Activated CD4-positive, alpha-beta T cell treated with anti-CD3 and anti-CD28 coated beads, Interleukin-10, Interleukin-2, amounts not matched to agents 100 ng/mL and 50 ng/mL, durations not matched to agents 16 hours and 8 hours (primary cell): ENCODE measurements around the gene PCBP3.
"Not testable (repeated sequence)": the region's sequence is repeated elsewhere in the genome, so short reads cannot be mapped to it uniquely, and the experiment has no call there.

ENCODE experiments used
- DNase-seq: peaks from one replicate; pipeline ENCODE4 v3.0.0-alpha.2; 2020

PCBP3 gene

DNA sequence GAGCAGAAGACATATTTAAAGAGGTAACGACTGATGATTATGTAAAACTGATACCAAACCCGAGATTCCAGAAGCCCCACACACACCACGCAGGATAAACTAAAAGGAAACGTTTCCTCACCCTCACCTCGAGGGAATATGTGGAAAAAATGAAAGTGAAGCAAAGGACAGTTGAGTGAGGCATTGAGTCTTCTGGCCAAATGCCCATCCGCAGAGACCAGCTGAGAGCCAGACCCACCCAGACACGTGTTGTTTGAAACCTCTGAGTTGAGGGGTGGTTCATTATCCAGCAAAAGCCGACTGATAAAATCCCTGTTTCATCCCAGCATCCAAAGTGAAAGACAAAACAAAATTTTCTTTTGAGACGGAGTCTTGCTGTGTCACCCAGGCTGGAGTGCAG lies 29.6 kb upstream of the PCBP3 start:
- no peak for DNase-seq

DNA sequence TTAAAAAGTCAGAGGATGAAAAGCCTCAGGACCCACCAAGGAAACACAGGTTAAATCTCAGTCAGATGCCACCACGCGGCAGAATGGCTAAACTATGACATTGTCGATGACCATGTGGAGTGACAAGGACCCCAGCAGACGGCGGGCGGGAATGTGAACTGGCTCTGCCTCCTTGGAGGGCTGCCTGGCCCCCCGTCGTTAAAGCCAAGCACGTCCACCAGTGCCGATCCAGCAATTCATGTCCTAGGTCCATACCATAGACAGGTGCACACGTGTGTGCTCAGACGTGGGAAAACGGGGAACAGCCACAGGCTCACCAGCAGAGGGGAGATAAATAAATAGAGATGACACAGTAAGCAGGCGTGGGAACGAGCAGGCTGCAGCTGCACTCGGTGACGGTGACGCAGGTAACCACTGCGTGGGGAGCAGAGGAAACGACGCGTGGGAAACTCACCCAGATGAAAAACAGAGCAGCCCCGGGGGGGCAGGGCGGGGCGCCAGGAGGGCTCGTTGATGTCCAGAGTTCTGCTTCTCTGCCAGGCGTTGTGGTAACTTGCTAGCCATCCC lies 28.3 kb upstream of the PCBP3 start:
- DNase-seq, result peak; percentile 41

DNA sequence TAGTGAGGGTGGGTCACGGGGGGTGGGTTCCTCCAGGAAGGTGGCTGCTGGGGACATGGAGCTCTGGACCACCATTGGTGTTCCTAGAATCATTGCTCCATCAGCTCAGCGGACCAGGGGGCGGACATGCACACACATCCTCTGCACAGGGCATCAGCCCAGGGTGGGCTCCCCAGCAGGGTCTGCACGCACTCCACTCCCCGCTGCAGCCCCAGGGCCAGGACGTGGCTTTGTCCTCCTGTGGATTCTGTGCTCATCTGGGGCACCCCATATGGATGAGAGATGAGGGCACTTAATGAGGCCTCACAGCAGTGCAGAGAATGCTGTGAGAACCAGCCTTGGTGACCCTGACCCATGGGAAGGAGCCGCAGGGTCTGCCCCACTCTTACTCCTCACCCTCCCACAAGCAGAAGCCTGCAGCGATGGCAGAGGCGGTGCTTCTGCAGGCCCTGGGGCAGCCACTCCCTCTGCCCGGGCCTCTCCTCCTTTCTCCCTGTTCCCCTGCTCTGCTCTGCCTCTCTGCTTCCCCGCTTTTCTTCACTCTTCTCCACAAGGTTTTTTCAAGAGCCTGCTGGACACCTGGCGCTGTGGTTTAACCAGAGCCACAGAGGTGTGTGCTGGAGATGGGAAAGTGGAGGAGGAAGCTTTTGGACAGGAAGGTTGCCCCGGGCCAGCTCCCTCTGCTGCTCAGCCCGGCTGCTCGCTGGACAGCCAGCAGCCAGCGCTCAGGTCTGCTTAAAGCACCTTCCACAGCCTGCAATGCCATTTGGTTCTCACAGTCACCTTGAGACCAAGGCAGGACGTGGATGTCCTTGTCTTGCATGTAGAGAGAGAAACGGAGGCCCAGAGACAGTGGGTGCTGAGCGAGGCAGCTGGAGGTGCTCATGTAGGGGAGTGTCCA lies 26.3 kb upstream of the PCBP3 start:
- DNase-seq, result no peak

DNA sequence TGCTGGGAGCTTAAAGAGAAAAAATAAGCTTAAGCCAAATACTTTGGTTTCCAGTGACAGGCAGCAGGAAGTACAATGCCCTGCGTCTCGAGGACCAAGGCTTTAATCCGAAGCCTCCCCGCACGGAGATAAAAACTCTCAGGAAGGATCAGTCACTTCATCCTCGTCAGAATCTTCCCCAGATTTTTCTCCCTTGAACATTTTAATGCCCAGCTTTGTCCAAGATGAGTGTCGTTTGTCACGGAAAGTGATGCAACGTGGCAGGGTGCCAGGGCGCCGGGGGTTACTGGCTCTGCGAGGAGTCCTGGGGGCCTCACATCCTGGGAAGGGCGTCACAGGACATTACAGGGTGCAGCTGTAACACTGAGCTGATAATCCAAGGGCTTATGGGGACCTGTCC lies 25.2 kb upstream of the PCBP3 start:
- DNase-seq, result no peak

DNA sequence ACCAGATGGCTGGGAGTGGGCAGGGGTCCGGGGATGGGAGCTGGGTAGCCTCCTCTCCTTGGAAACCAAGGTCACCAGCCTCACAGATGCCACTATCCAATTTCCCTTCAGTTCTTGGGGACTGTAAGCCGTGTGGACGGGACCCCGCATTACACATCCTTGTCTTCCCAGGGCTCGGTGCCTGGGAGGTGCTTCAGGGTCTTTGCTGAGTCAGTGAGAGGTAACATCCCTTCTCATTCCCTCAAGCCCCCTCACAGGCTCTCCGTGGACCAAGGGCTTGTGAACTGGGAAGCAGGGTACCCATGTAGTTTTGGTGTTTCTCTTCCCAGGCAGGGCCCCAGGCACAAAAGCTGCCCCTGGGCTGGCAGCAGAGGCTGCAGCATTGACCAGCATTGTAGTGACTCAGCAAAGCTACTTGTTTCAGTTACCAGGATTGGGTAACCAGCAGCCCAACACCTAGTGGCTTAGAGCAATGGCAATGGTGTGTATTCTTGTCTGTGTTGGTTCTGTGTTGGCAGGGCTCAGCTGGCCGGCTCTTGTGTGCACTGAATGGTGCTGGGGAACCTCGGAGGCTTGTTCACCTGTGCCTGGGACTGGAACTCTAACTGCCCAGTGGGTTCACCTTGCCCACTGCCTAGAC lies 24.6 kb upstream of the PCBP3 start:
- no peak for DNase-seq

DNA sequence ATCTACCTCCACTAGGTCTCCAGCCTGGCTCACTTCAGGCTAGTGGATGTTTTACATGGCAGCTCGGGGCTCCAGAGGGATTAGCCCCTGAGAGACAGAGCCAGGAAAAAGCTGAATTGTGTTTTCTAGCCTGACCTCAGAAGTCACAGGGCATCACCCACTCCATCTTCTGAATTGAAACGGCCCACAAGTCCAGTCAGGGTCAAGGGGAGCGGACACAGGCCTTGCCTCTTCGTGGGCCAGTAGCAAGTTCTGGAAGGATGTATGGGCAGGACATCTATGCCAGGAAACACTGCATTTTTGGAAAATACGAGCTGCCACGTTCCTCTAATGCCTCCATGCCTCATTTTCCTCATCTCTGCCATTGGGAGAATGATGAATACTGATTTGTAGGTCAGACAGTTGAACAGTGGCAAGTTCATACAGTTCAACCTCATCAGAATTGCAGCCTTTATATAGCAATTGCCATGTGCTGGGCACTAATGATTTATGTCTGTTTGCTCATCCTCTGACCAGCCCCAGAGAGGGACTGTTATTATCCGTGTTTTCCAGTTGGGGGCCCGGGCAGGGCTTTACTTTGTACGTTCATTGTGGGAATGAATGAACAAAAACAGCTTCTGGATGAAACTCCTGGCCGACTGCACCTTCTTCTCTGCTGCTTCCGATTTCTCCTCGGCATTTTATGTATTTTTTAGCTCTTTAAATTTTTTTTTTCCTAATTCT lies 23.2 kb upstream of the PCBP3 start:
- no peak for DNase-seq

DNA sequence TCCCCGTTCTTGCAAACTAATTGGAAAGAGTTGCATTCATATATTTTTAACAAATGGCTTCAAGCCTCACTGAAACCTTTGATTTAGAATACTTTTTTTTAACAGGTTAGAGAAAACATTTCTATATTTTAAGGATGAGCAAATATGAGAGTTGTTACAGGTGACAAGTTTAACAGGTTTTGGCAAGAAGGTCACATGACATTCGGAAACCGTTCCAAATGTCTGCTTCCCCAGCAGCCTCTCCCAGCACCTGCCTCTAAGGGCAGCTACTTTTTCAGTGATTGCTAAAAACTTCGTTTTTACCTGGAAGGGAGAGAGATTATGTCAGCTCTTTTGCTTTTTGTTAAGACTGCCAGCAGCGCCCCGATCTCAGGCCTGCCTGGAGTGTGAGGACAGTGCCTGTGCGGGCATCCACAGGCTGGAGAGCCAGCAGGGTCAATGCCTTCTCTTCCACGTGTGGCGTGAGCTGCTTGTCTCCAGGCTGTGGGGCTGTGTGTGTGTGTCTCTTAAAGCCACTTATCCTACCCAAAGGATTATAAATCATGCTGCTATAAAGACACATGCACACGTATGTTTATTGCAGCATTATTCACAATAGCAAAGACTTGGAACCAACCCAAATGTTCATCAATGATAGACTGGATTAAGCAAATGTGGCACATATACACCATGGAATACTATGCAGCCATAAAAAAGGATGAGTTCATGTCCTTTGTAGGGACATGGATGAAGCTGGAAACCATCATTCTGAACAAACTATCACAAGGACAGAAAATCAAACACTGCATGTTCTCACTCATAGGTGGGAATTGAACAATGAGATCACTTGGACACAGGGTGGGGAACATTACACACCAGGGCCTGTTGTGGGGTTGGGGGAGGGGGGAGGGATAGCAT lies 21.8 kb upstream of the PCBP3 start:
- DNase-seq, result not testable (repeated sequence)

DNA sequence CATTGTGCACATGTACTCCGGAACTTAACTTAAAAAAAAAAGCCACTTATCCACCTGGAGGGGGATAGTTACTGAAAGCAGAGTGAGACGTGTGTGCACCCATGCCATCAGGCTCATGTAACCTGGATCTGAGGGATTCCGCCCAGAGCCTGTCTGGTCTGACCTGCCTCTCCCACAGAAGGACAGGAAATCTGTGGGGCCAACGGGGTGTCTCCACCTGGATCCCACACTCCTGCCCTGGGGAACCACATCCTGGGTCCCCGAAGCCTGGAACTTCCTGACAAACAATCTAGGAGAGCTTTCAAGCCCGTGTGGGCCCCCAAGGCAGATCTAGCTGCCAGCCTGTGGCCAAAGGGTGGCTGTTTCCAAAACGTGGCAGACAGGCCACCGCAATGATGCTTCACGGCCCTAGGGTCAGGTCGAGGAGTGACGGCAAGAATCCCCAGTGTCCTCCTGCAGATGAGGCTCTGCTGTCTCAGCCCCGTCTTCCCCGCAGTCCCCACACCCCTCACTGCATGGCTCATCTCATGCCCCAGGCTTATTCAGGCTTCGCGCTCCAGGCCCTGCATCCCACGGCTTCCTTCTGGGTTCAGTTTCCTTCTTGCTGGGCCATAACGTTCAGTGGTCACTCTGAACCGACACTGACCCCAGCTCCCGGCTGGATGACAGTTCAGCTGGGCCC lies 21.0 kb upstream of the PCBP3 start:
- no peak for DNase-seq

DNA sequence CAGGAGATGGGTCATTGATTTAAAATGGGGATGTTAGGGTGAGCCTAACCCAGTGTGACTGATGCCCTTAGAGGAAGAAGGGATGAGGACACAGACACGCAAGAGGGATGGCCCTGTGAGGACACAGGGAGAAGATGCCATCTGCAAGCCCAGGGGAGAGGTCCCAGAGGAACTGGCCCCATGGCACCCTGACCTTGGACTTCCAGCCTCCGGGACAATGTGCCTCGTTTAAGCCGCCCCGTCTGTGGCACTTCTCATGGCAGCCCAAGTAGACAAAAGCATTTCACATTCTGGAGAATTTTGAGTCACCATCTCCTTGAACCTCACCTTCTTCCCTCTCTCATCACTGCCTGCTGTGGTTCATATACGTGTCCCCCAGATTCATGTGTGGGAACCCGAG lies 20.1 kb upstream of the PCBP3 start:
- no peak for DNase-seq

DNA sequence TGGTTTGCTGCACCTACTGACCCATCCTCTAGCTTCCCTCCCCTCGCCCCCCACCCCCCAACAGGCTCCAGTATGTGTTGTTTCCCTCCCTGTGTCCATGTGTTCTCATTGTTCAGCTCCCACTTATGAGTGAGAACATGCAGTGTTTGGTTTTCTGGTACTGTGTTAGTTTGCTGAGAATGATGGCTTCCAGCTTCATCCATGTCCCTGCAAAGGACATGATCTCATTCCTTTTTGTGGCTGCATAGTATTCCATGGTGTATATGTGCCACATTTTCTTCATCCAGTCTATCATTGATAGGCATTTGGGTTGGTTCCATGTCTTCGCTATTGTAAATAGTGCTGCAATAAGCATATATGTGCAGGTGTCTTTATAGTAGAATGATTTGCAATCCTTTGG lies 17.4 kb upstream of the PCBP3 start:
- DNase-seq, result not testable (repeated sequence)

DNA sequence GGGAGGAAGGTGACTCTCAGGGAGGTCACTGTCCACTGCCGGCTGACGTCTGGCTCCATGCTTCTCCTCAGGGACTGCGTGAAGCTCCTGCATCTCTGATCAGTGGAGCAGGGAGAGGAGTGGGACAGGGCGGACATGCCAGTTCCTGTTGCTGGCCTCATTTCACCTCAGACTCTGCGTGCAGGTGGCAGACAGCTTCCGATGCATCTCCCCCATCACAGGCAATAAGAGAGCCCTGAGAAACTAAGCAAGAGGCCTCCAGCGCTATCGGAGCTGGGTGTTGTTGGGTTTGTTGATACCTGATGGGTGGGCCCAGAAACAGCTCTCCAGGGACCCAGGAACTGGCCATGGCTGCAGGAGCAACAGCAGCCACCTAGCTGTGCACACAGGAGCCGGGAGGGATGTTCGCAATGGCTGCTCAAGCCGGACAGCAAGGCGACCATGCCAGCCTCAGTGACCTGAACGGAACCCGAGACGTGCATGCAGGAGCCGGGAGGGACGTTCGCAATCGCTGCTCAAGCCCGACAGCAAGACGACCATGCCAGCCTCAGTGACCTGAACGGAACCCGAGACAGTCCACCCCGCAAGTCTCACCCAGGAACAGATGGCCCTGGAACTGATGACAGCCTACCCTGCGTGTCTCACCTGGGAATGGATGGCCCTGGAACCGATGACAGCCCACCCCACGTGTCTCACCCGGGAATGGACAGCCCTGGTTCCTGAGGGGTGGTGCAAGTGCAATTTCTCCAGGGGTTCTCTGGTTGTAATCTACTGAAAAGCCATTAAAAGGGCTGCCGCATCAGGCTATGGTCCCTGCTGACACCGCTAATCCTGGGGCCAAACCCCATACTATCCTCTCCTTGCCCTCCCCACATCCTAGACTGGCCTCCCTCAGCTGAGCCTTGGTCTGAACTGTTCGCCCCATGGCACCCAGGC lies 14.2 kb upstream of the PCBP3 start:
- DNase-seq, result no peak

DNA sequence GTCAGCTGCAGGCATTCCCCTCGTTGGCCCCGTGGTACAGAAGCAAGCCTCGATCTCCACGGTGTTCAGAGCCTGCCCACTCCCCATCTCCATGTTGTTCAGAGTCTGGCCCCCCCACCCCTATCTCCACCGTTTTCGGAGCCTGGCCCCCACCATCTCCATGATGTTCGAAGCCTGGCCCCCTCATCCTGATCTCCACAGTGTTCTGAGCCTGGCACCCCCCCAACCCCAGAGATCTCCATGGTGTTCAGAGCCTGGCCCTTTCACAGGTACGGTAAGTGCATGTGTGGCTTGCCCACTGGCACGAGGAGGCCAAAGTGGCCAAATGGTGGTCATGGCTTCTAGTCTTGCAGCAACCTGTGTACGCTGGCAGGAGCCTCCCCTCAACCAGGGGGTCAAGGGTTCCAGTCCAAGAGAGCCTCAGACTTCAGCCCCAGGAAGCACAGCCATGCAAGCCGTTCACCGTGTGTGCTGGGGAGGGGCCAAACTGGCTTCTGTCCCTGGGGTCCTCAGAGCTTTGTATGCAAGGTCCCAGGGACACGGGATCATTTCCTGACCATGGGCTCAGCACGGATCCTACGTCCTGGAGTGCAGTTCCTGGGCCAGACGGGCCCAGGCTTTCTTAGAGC lies 13.3 kb upstream of the PCBP3 start:
- no peak for DNase-seq

DNA sequence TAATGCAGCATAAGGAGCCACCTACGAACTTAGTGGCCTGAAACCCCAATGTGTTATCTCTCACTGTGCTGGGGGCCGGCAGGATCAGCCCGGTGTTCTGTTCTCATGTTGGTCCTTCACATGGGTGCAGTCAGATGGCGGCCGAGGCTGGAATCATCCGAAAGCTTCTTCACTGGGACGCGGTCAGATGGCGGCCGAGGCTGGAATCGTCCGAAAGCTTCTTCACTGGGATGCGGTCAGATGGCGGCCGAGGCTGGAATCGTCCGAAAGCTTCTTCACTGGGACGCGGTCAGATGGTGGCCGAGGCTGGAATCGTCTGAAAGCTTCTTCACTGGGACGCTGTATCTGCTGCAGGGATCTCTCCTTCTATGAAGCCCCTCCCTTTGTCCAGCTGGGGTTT lies 12.6 kb upstream of the PCBP3 start:
- DNase-seq, result no peak

DNA sequence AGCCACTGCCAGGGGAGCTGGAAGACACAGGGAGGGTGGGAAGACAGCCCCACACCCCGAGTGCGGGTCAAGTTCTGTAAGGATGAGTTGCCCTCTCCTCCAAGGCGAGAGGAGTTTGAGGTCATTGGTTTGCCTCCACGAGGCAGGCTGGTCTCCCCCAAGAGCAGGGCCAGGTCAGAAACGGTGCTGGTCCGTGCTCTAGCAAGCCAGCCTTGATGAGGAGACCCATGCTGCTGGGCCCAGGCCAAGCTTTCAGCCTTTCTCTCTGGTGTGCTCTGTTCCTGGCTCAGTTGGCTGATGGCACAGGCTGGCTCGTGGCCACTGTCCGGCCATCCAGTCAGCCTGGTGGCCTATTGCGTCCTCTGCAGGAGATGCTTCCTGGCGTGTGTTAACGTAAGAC lies 12.0 kb upstream of the PCBP3 start:
- no peak for DNase-seq

DNA sequence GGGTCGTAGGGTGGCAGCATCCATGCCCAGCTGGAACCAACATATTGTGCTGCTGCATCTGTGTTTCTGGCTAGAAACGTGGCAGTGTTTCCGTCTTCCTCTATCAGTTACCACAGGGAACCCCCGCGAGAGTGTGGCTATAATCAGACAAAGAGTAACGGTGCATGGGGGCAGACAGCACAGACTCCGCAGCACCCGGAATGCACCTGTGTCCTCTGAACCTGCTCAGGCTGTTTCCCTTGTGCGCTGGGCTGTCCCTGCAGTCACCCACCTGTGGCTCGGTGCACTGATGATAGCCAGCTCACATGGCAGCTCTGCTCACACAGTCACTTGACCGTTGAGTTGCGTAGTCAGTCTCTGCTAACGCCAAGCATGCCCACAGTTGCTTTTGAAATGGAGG lies 11.4 kb upstream of the PCBP3 start:
- DNase-seq, result no peak

DNA sequence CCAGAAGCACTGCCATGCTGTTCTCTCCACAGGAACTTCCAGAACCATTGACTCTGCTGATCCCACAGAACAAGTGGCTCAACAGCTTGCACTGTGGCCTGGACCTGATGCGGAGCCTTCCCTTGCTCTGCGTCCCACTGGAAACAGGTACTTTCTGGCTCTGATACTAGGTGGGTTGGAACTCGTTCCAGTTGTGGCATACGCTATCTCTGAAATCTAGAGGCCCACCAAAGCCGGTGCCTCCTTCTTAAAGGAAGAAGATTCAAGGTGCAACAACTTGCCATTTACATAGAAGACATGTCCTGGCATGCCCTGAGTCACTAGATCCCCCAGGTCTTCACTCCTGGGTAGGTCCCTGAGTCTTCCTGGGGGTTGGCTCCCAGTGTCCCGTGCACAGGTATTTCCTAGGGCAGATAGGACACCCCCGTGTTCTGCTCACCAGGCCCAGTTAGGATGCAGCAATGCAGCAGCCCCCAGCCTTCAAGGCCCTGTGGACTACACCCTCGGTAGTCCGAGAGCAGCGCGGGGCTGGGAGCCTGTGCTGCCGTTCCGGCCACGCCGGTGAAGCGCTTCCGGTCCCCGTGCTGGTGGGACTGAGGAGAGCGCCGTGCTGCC lies 10.8 kb upstream of the PCBP3 start:
- DNase-seq, result no peak

DNA sequence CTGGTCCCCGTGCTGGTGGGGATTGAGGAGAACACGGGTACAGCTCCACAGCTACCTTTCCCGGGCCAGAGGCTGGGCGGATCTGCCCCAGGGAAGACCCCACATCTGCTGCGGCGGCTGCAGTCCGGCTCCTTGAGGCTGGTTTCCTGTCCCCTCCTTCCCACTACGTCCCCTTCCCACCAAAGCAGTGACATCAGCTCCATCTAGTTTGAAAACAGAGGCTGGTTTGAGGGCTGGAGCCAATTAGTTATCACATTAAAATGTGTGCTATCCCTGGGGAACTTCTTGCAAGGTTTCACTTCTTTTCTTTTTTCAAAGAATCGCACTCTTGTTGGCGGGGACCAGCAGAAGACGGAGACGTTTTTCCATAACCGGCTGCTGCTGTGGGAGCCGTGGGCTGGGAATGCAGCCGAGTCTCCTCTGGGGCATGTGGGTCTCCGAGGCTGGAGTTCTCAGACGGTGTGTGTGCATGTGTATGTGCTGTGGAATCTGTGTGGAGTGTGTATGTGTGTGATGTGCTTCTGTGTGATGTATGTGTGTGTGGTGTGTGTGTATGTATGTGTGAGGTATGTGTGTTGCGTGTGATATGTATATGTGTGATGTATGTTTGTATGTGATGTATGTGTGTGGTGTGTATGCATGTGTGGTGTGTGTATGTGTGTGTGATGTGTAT lies 8.9 kb upstream of the PCBP3 start:
- DNase-seq, result no peak

DNA sequence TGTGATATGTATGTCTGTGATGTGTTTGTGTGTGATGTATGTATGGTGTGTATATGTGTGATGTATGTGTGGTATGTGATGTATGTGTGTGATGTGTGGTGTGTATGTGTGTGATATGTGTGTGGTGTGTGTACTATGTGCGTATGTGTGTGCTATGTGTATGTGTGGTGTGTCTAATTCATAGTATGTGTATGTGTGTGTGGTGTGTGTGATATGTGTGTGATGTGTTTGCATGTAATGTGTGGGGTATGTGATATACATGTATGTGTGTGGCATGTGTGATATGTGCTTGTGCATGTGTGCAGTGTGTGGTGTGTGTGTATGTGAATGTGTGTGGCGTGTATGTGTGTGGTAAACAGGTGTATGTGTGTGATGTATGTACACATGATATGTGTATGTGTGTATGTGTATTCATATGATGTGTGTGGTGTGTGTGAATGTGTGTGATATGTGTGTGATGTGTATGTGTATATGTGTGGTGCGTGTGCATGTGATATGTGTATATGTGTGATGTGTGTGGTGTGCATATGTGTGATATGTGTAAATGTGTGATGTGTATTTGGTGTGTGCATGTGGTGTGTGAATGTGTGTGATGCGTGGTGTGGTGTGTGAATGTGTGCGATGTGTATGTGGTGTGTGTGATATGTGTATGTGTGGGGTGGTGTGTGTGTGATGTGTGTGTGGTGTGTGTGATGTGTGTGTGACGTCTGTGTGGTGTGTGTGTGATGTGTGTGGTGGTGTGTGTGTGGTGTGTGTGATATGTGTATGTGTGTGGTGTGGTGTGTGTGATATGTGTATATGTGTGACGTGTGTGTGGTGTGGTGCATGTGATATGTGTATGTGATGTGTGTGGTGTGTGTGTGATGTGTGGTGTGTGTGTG lies 8.0 kb upstream of the PCBP3 start:
- no peak for DNase-seq
